HCT116 (cell line): Measurements from ENCODE around the gene COL23A1.

Experiments used
- CEBPB ChIP-seq: IDR thresholded peaks from 2 replicates; pipeline ENCODE4 v1.6.1; 2012; ENCODE audit warnings: low read depth
- POLR2A ChIP-seq: IDR thresholded peaks from 2 replicates; pipeline ENCODE4 v1.7.0; 2011; ENCODE audit warnings: borderline replicate concordance; ENCODE audit not compliant: insufficient read depth, insufficient read length; ENCODE audit errors: extremely low read depth
- SIN3A ChIP-seq: IDR thresholded peaks from 2 replicates; pipeline ENCODE4 v1.6.1; 2012; ENCODE audit warnings: low read depth
- TF ChIP-seq, protein P1 (sequence below): IDR thresholded peaks from 2 replicates; pipeline ENCODE4 v1.6.1; 2012

DNA sequence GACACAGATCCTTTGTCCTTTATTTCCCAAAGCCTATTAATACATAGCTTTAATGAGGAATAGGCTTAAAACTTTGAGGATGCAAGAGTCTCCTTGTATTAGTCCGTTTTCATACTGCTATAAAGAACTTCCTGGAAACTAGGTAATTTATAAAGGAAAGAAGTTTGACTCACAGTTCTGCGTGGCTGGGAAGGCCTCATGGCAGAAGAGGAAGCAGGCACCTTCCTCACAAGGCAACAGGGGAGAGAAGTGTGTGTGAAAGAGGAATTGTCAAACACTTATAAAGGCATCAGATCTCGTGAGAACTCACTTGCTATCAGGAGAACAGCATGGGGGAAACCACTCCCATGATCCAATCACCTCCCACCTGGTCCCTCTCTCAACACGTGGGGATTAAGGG, 42.1 kb upstream of the COL23A1 start:
- TF ChIP-seq, protein P1, sequence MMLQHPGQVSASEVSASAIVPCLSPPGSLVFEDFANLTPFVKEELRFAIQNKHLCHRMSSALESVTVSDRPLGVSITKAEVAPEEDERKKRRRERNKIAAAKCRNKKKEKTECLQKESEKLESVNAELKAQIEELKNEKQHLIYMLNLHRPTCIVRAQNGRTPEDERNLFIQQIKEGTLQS, result no peak
- TF ChIP-seq CEBPB (no peak), POLR2A (no peak), SIN3A (no peak)
